Adrenal gland (tissue), 12 donors: ENCODE results near the gene ADAM21. TPM values are rescaled to one million over a fixed set of nuclear protein-coding genes. Genes with fewer than 3 reads are reported as not detected.
"Not testable (repeated sequence)": the region's sequence is repeated elsewhere in the genome, so short reads cannot be mapped to it uniquely, and the experiment has no call there.

Experiments used
- DNase-seq, 7 donors: peaks; one replicate each; pipeline ENCODE4 v3.0.0-alpha.2; 2019 to 2020
- H3K27ac ChIP-seq, 5 donors: fragments of 200-600 bp; sonication (generic) in 4 of 5; 1 replicate in 3 of 5; 2 replicates in 2 of 5; pipeline versions ENCODE4 v1.5.1 to v1.8.0; 2016 to 2020; ENCODE audit warnings: mild to moderate bottlenecking in 1 of 5
- H3K27me3 ChIP-seq: fragments of 200-600 bp; 2 replicates; pipeline ENCODE4 v1.8.0; 2021
- H3K36me3 ChIP-seq, 2 donors: fragments of 200-600 bp; replicated peaks in 1 of 2; 1 replicate in 1 of 2; 2 replicates in 1 of 2; pipeline versions ENCODE4 v1.5.1 to v1.8.0; 2018 to 2022
- H3K4me1 ChIP-seq, 2 donors: fragments of 200-600 bp; replicated peaks in 1 of 2; 1 replicate in 1 of 2; 2 replicates in 1 of 2; pipeline versions ENCODE4 v1.5.1 to v1.8.0; 2018 to 2021
- H3K4me3 ChIP-seq, 4 donors: fragments of 200-600 bp; sonication (generic) in 3 of 4; one replicate each; pipeline ENCODE4 v1.5.1; 2016 to 2018
- H3K9me3 ChIP-seq, 3 donors: fragments of 200-600 bp; sonication (generic) in 1 of 3; replicated peaks in 1 of 3; 1 replicate in 2 of 3; 2 replicates in 1 of 3; pipeline versions ENCODE4 v1.5.1 to v1.8.0; 2016 to 2021
- POLR2A ChIP-seq, 2 donors: fragments of 450-650 bp; IDR thresholded peaks; one replicate each; pipeline ENCODE4 v1.6.1; 2017; ENCODE audit warnings: antibody characterized with exemption in 2 of 2, mild to moderate bottlenecking in 2 of 2, moderate library complexity in 1 of 2
- WGBS, 4 donors: extraction: QIAGEN DNeasy Blood & Tissue Kit in 2 of 4; methylation state at CpG; one replicate each; pipeline versions ENCODE4 v1.1.5 to v1.1.7; 2013 to 2017; 5-methylcytosine and 5-hydroxymethylcytosine counted together
- intact Hi-C, 2 donors: fragments of 100-400 bp; cut with DNase I; formaldehyde crosslinking; loops; one replicate each; pipeline versions ENCODE4 v1.14.1 to v1.15.0; 2022 to 2023
- polyA plus RNA-seq, 3 donors: library from polyadenylated mRNA; stranded (reverse); fragments of 200-250 nt in 2 of 3; fragments of 350-450 nt in 1 of 3; fragmentation: Illumina TruSeq in 1 of 3; extraction: RNeasy Lipid Tissue Mini Kit (QIAGEN cat#74804) in 1 of 3; gene quantifications; one replicate each; pipeline ENCODE4 v1.2.3, GENCODE V29; 2013 to 2014
- total RNA-seq, 9 donors: library from RNA; depleted of rRNA in 4 of 9; stranded (reverse); fragments of >200 nt in 4 of 9; fragments of 120-200 nt in 1 of 9; fragmentation: NEBNext Ultra II Directional in 1 of 9; extraction: Animal tissue kit (Norgen Biotek cat#: 25700) in 1 of 9; gene quantifications; one replicate each; pipeline versions ENCODE4 v1.1.0 to v1.2.4, GENCODE V29; 2013 to 2023
- TF ChIP-seq, protein P1 (sequence below), 6 experiments: fragments of 450-650 bp in 4 of 6; fragments of 200-600 bp in 2 of 6; sonication (generic) in 1 of 6; IDR thresholded peaks; 1 replicate in 5 of 6; 2 replicates in 1 of 6; pipeline versions ENCODE4 v1.5.1 to v1.8.0; 2016 to 2021; ENCODE audit warnings: antibody characterized with exemption in 6 of 6, mild to moderate bottlenecking in 2 of 6, moderate library complexity in 1 of 6
- donor health status: healthy with polysubstance abuse.
- donor health status: Bipolar disorder and iron deficiency.
- donor health status: DM: yes; HTN: yes; CAD: no.
- donor health status: DM: no; HTN: no; CAD: no.
- donor health status: DM: no; HTN: no; CAD: no.
- donor health status: DM: yes; HTN: yes; CAD: no.

Gene ADAM21
- total and polyA plus RNA-seq, 12 donors: 0.10 to 2.3 (median 0.65) TPM; not detected in 2

DNA sequence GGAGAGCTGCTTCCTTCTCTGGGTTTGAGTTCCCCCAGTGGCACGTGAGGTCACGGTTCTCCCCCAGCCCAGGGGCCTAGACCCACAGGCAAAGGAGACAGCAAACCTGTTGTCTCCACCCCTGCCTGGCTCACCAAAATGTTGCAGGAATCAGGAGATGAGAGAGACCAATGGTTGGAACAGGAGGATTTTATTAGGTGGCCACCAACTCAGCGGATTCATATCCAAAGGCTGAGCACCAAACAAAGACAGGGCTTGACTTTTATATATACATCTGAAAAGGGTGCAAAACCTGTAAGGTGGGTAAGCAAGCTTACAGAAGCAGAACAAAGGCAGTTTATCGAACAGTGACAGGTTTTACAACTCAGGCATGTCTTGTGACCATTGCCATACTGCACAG, 9.2 kb upstream of the ADAM21 start:
- Histone ChIP-seq H3K9me3 (peaks cover 0 to 6% (median 0%) of the 10 kb centered on the region in 3 donors), H3K27ac (no peak overlapping the region), H3K36me3 (no peaks in the 10 kb centered on the region), H3K4me1 (no peaks in the 10 kb centered on the region), H3K27me3 (no peaks in the 10 kb centered on the region), H3K4me3 (no peak overlapping the region)
- WGBS, 4 donors: 84 to 94% (median 92%) methylated on average over 3 to 4 of the region's 4 CpGs
- no peak for DNase-seq
- intact Hi-C loops: no loop called here
- TF ChIP-seq, protein P1, sequence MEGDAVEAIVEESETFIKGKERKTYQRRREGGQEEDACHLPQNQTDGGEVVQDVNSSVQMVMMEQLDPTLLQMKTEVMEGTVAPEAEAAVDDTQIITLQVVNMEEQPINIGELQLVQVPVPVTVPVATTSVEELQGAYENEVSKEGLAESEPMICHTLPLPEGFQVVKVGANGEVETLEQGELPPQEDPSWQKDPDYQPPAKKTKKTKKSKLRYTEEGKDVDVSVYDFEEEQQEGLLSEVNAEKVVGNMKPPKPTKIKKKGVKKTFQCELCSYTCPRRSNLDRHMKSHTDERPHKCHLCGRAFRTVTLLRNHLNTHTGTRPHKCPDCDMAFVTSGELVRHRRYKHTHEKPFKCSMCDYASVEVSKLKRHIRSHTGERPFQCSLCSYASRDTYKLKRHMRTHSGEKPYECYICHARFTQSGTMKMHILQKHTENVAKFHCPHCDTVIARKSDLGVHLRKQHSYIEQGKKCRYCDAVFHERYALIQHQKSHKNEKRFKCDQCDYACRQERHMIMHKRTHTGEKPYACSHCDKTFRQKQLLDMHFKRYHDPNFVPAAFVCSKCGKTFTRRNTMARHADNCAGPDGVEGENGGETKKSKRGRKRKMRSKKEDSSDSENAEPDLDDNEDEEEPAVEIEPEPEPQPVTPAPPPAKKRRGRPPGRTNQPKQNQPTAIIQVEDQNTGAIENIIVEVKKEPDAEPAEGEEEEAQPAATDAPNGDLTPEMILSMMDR (IDR thresholded peaks at IDR 0.05): no peak
- no peak for TF ChIP-seq POLR2A (IDR thresholded peaks at IDR 0.05)

DNA sequence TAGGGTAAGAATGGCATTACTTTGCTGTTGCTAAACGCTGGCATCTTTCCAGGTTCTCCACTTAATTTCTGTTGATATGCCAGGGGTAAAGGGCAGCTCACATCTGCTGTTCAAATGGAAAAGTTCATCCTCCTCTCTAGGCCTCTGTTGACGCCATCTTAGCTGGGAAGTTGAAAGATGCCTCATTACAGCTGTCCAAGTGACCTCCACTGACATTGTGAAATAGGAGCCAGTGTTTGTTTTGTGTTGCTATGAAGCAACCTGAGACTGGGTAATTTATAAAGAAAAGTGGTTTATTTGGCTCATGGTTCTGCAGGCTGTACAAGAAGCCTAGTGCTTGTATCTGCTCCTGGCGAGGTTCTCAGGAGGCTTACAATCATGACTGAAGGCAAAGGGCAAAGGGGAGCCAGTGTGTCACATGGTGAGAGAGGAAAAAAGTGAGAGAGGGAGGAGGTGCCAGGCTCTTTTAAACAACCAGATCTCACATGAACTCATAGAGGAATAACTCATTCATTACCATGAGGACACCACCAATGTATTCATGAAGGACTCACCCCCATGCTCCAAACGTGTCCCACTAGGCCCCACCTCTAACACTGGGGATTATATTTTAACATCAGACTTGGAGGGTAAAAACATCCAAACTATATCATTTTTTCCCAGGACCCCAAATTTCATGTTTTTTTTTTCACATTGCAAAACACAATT, 3.2 kb upstream of the ADAM21 start:
- Histone ChIP-seq H3K9me3 (no peaks in the 10 kb centered on the region), H3K4me3 (no peak overlapping the region), H3K27ac (no peak overlapping the region), H3K4me1 (no peaks in the 10 kb centered on the region), H3K27me3 (no peaks in the 10 kb centered on the region), H3K36me3 (no peaks in the 10 kb centered on the region)
- intact Hi-C loops: no loop called here
- DNase-seq: peak in 4 of 7 donors; percentile 7 to 47 (median 28)
- TF ChIP-seq POLR2A (IDR thresholded peaks at IDR 0.05): no peak
- TF ChIP-seq, protein P1 (IDR thresholded peaks at IDR 0.05): no peak
- 68 to 84% (median 77%) methylated on average over 4 of the region's 4 CpGs for WGBS, 4 donors

GRCh38 chr14:70454731-70455130, 2.8 kb downstream of the ADAM21 start:
- intact Hi-C loops: no loop called here
- peak in 2 of 7 donors; percentile 9 to 16 for DNase-seq
- Histone ChIP-seq H3K27me3 (no peaks in the 10 kb centered on the region), H3K9me3 (no peaks in the 10 kb centered on the region), H3K36me3 (no peaks in the 10 kb centered on the region), H3K27ac (no peak overlapping the region), H3K4me3 (no peak overlapping the region), H3K4me1 (peaks cover 0 to 6% of the 10 kb centered on the region in 2 donors)
- WGBS, 4 donors: 32 to 44% (median 39%) methylated on average over 1 of the region's 1 CpG
- TF ChIP-seq, protein P1 (IDR thresholded peaks at IDR 0.05): no peak
- TF ChIP-seq POLR2A (IDR thresholded peaks at IDR 0.05): no peak

GRCh38 chr14:70468731-70469130, 16.8 kb downstream of the ADAM21 start:
- Histone ChIP-seq H3K36me3 (no peaks in the 10 kb centered on the region), H3K27me3 (no peaks in the 10 kb centered on the region), H3K4me3 (no peak overlapping the region), H3K27ac (no peak overlapping the region), H3K4me1 (no peaks in the 10 kb centered on the region), H3K9me3 (no peaks in the 10 kb centered on the region)
- TF ChIP-seq POLR2A (IDR thresholded peaks at IDR 0.05): no peak
- TF ChIP-seq, protein P1 (IDR thresholded peaks at IDR 0.05): no peak
- intact Hi-C loops: no loop called here
- DNase-seq: no peak
- 81 to 84% (median 82%) methylated on average over 3 of the region's 3 CpGs for WGBS, 4 donors

- not testable (repeated sequence) for DNase-seq
These were observed 19.0 kb downstream of the ADAM21 start for GRCh38 chr14:70470863-70471563.

More at GRCh38 chr14:70470863-70471563, 19.0 kb downstream of the ADAM21 start:
- H3K27me3 ChIP-seq, H3K9me3 ChIP-seq, H3K4me1 ChIP-seq, H3K36me3 ChIP-seq, H3K4me3 ChIP-seq, intact Hi-C loops, H3K27ac ChIP-seq: not testable (repeated sequence)
- 82 to 91% (median 84%) methylated on average over 3 to 8 of the region's 8 CpGs for WGBS, 4 donors
